HEK293 (cell line): Measurements from ENCODE around the gene JADE3.

Experiments used
- CTCF ChIA-PET: fragments of 350-600 bp; formaldehyde crosslinking; extraction: SDS; loops from one replicate; lab custom pipeline; 2021; ENCODE audit warnings: antibody characterized with exemption; lab: Yijun Ruan, JAX
- POLR2A ChIA-PET: fragments of 300-600 bp; formaldehyde crosslinking; extraction: SDS; loops from one replicate; lab custom pipeline; 2020; ENCODE audit warnings: antibody characterized with exemption, inconsistent platforms; lab: Yijun Ruan, JAX
- H3K27ac ChIP-seq: fragments of 200-500 bp; sonication (Bioruptor generic); 2 replicates; pipeline ENCODE4 v1.5.1; 2014; ENCODE audit warnings: low read depth, low read length, control low read depth, inconsistent platforms; ENCODE audit errors: extremely low read depth
- H3K36me3 ChIP-seq, 2 experiments: fragments of 200-500 bp in 1 of 2; sonication (Bioruptor generic) in 1 of 2; 1 replicate in 1 of 2; 2 replicates in 1 of 2; pipeline ENCODE4 v1.5.1; 2014 to 2017; ENCODE audit warnings: inconsistent platforms in 2 of 2, low read length in 2 of 2; ENCODE audit not compliant: control insufficient read depth in 2 of 2, insufficient read depth in 1 of 2
- H3K4me1 ChIP-seq: fragments of 200-500 bp; sonication (Bioruptor generic); 2 replicates; pipeline ENCODE4 v1.5.1; 2014; ENCODE audit warnings: mild to moderate bottlenecking, low read length, inconsistent platforms; ENCODE audit not compliant: control insufficient read depth, insufficient read depth
- H3K4me3 ChIP-seq: 2 replicates; pipeline ENCODE4 v1.5.1; 2011; ENCODE audit warnings: low read depth, mild to moderate bottlenecking, control low read depth, low read length, moderate library complexity
- H3K9me3 ChIP-seq: fragments of 200-500 bp; sonication (Bioruptor generic); 2 replicates; pipeline ENCODE4 v1.5.1; 2014; ENCODE audit warnings: low read depth, low read length, inconsistent platforms; ENCODE audit not compliant: control insufficient read depth, insufficient read depth
- PRDM1 ChIP-seq: fragments of 450-650 bp; formaldehyde crosslinking; IDR thresholded peaks from 2 replicates; pipeline ENCODE4; 2016; ENCODE audit warnings: missing biosample characterization, missing genetic modification characterization
- PRDM6 ChIP-seq: fragments of 450-650 bp; formaldehyde crosslinking; IDR thresholded peaks from 2 replicates; pipeline ENCODE4 v1.5.1; 2017; ENCODE audit warnings: missing biosample characterization, missing genetic modification characterization
- RBAK ChIP-seq: fragments of 450-650 bp; formaldehyde crosslinking; IDR thresholded peaks from 2 replicates; pipeline ENCODE4 v1.5.1; 2016; ENCODE audit warnings: missing biosample characterization, missing genetic modification characterization
- SCRT1 ChIP-seq: fragments of 450-650 bp; formaldehyde crosslinking; IDR thresholded peaks from 2 replicates; pipeline ENCODE4 v1.5.1; 2016; ENCODE audit warnings: missing biosample characterization, missing genetic modification characterization, borderline replicate concordance
- SP3 ChIP-seq: fragments of 450-650 bp; formaldehyde crosslinking; IDR thresholded peaks from 2 replicates; pipeline ENCODE4 v1.5.1; 2016; ENCODE audit warnings: missing biosample characterization, missing genetic modification characterization
- ZFP3 ChIP-seq: fragments of 450-650 bp; formaldehyde crosslinking; IDR thresholded peaks from 2 replicates; pipeline ENCODE4 v1.5.1; 2016; ENCODE audit warnings: low read depth, missing biosample characterization, missing genetic modification characterization
- ZNF114 ChIP-seq: fragments of 450-650 bp; formaldehyde crosslinking; IDR thresholded peaks from 2 replicates; pipeline ENCODE4 v1.5.0; 2017; ENCODE audit warnings: missing biosample characterization, missing genetic modification characterization
- ZNF121 ChIP-seq: fragments of 450-650 bp; formaldehyde crosslinking; IDR thresholded peaks from 2 replicates; pipeline ENCODE4 v1.5.1; 2016; ENCODE audit warnings: missing biosample characterization, missing genetic modification characterization
- ZNF140 ChIP-seq: fragments of 450-650 bp; formaldehyde crosslinking; IDR thresholded peaks from 2 replicates; pipeline ENCODE4 v1.5.1; 2016; ENCODE audit warnings: missing biosample characterization, missing genetic modification characterization
- ZNF157 ChIP-seq: fragments of 450-650 bp; formaldehyde crosslinking; IDR thresholded peaks from 2 replicates; pipeline ENCODE4 v1.5.1; 2016; ENCODE audit warnings: missing biosample characterization, missing genetic modification characterization
- ZNF18 ChIP-seq: fragments of 450-650 bp; formaldehyde crosslinking; IDR thresholded peaks from 2 replicates; pipeline ENCODE4 v1.5.1; 2016; ENCODE audit warnings: missing biosample characterization, missing genetic modification characterization
- ZNF23 ChIP-seq: fragments of 450-650 bp; formaldehyde crosslinking; IDR thresholded peaks from 2 replicates; pipeline ENCODE4 v1.5.1; 2016; ENCODE audit warnings: missing biosample characterization, missing genetic modification characterization, borderline replicate concordance
- ZNF26 ChIP-seq: fragments of 450-650 bp; formaldehyde crosslinking; IDR thresholded peaks from 2 replicates; pipeline ENCODE4 v1.5.1; 2016; ENCODE audit warnings: missing biosample characterization, missing genetic modification characterization
- ZNF324 ChIP-seq: fragments of 450-650 bp; formaldehyde crosslinking; IDR thresholded peaks from 2 replicates; pipeline ENCODE4 v1.5.1; 2016; ENCODE audit warnings: missing biosample characterization, missing genetic modification characterization
- ZNF423 ChIP-seq: fragments of 450-650 bp; formaldehyde crosslinking; IDR thresholded peaks from 2 replicates; pipeline ENCODE4 v1.5.1; 2016; ENCODE audit warnings: missing biosample characterization, missing genetic modification characterization
- ZNF449 ChIP-seq: fragments of 450-650 bp; formaldehyde crosslinking; IDR thresholded peaks from 2 replicates; pipeline ENCODE4 v1.5.1; 2017; ENCODE audit warnings: missing biosample characterization, mild to moderate bottlenecking, missing genetic modification characterization, moderate library complexity
- ZNF473 ChIP-seq: fragments of 450-650 bp; formaldehyde crosslinking; IDR thresholded peaks from 2 replicates; pipeline ENCODE4 v1.5.1; 2017; ENCODE audit warnings: missing biosample characterization, missing genetic modification characterization
- ZNF48 ChIP-seq: fragments of 450-650 bp; formaldehyde crosslinking; IDR thresholded peaks from 2 replicates; pipeline ENCODE4 v1.5.1; 2016; ENCODE audit warnings: missing biosample characterization, missing genetic modification characterization
- ZNF510 ChIP-seq: fragments of 450-650 bp; formaldehyde crosslinking; IDR thresholded peaks from 2 replicates; pipeline ENCODE4 v1.5.1; 2018; ENCODE audit warnings: mild to moderate bottlenecking, missing genetic modification characterization, missing biosample characterization; ENCODE audit not compliant: insufficient replicate concordance
- ZNF521 ChIP-seq: fragments of 450-650 bp; formaldehyde crosslinking; IDR thresholded peaks from 2 replicates; pipeline ENCODE4 v1.5.1; 2017; ENCODE audit warnings: missing biosample characterization, mild to moderate bottlenecking, missing genetic modification characterization
- ZNF549 ChIP-seq: fragments of 450-650 bp; IDR thresholded peaks from 2 replicates; pipeline ENCODE4 v1.5.1; 2018; ENCODE audit warnings: missing biosample characterization, missing genetic modification characterization, mild to moderate bottlenecking, inconsistent platforms, moderate library complexity
- ZNF600 ChIP-seq: fragments of 450-650 bp; formaldehyde crosslinking; IDR thresholded peaks from 2 replicates; pipeline ENCODE4 v1.5.1; 2016; ENCODE audit warnings: missing biosample characterization, missing genetic modification characterization
- ZNF664 ChIP-seq: fragments of 450-650 bp; formaldehyde crosslinking; IDR thresholded peaks from 2 replicates; pipeline ENCODE4 v1.5.1; 2016; ENCODE audit warnings: missing biosample characterization, missing genetic modification characterization
- ZNF830 ChIP-seq: fragments of 450-650 bp; IDR thresholded peaks from 2 replicates; pipeline ENCODE4 v1.5.0; 2018; ENCODE audit warnings: missing biosample characterization, missing genetic modification characterization, low read depth, mild to moderate bottlenecking, moderate library complexity
- ZNF843 ChIP-seq: fragments of 450-650 bp; formaldehyde crosslinking; IDR thresholded peaks from 2 replicates; pipeline ENCODE4 v1.5.1; 2016; ENCODE audit warnings: missing biosample characterization, missing genetic modification characterization
- ZSCAN16 ChIP-seq: fragments of 450-650 bp; formaldehyde crosslinking; IDR thresholded peaks from 2 replicates; pipeline ENCODE4 v1.5.1; 2016; ENCODE audit warnings: missing biosample characterization, missing genetic modification characterization
- ZSCAN23 ChIP-seq: fragments of 450-650 bp; formaldehyde crosslinking; IDR thresholded peaks from 2 replicates; pipeline ENCODE4 v1.5.1; 2016; ENCODE audit warnings: missing biosample characterization, missing genetic modification characterization

Gene JADE3

GRCh38 chrX:46882266-46882665 is 30.0 kb upstream of the JADE3 start (continued):
- no peak for TF ChIP-seq ZNF664 (tag by site-specific recombination)
- no peak for TF ChIP-seq ZFP3 (tag by site-specific recombination)
- TF ChIP-seq ZNF521 (tag by site-specific recombination), result no peak
- TF ChIP-seq SP3 (tag by site-specific recombination), result no peak
- TF ChIP-seq ZSCAN16 (tag by site-specific recombination), result no peak
- no peak for TF ChIP-seq ZNF600 (tag by site-specific recombination)
- no peak for TF ChIP-seq RBAK
- TF ChIP-seq ZNF449, result no peak

- TF ChIP-seq ZNF26, result no peak
- no peak for TF ChIP-seq SCRT1 (tag by site-specific recombination)
- TF ChIP-seq ZSCAN23 (tag by site-specific recombination), result no peak
- no peak for TF ChIP-seq ZNF23 (tag by site-specific recombination)
- no peak for TF ChIP-seq ZNF48 (tag by site-specific recombination)
- no peak for TF ChIP-seq ZNF157
- no peak for TF ChIP-seq ZNF510
- TF ChIP-seq ZNF473 (tag by site-specific recombination), result no peak
- TF ChIP-seq ZNF114 (tag by site-specific recombination), result no peak
- no peak for TF ChIP-seq PRDM6 (tag by site-specific recombination)
- H3K4me3 ChIP-seq, result no peak overlapping the region
- H3K4me1 ChIP-seq, result no peaks in the 10 kb centered on the region
- ChIA-PET CTCF (no interaction called here), POLR2A (no interaction called here)
- peaks cover 0 to 5% of the 10 kb centered on the region in 2 experiments; a peak in 2 of 3 replicates for H3K36me3 ChIP-seq
- no peaks in the 10 kb centered on the region for H3K9me3 ChIP-seq
- H3K27ac ChIP-seq, result no peak overlapping the region
Observed at GRCh38 chrX:46884799-46885198, 27.4 kb upstream of the JADE3 start.

GRCh38 chrX:46898207-46898606 is 14.0 kb upstream of the JADE3 start:
- Histone ChIP-seq H3K27ac (no peak overlapping the region), H3K4me3 (no peak overlapping the region), H3K4me1 (no peaks in the 10 kb centered on the region), H3K36me3 (no peaks in the 10 kb centered on the region), H3K9me3 (no peaks in the 10 kb centered on the region)
- TF ChIP-seq PRDM1 (tag by site-specific recombination), result peak; percentile 95
- no peak for TF ChIP-seq ZNF830 (tag by site-specific recombination)
- no peak for TF ChIP-seq ZNF423
- TF ChIP-seq ZNF324 (tag by site-specific recombination), result no peak
- no peak for TF ChIP-seq ZNF18 (tag by site-specific recombination)
- TF ChIP-seq ZNF549 (tag by site-specific recombination), result no peak
- TF ChIP-seq ZNF140 (tag by site-specific recombination), result no peak
- TF ChIP-seq ZNF121 (tag by site-specific recombination), result no peak
- no peak for TF ChIP-seq ZNF843 (tag by site-specific recombination)
- POLR2A ChIA-PET, result no interaction called here
- CTCF ChIA-PET, result no interaction called here
